ENCODE data around the gene HIF3A. TPM values are rescaled to one million over a fixed set of nuclear protein-coding genes. Genes with fewer than 3 reads are reported as not detected.

HIF3A gene
- total and polyA plus RNA-seq, 2 of the 4 experiments (the other 2 are of a cell fraction): 0.02 TPM; not detected in 1

- no peak overlapping the region for H3K23ac ChIP-seq (ENCODE audit: low read depth, low read length)
- H3K56ac ChIP-seq (ENCODE audit: extremely low read depth, insufficient read depth, low read length): no peak overlapping the region
- no TSS peak for BruUV-seq (replicated peaks)
- no peak overlapping the region for H2AK5ac ChIP-seq (ENCODE audit: low read depth, low read length)
- dilution Hi-C loops (cut with HindIII; ENCODE audit: low sequenced_read_pairs, unreplicated experiment) (no loop called here), in situ Hi-C loops (cut with MboI; ENCODE audit: low sequenced_read_pairs) (no loop called here), intact Hi-C loops (cut with micrococcal nuclease) (no loop called here)
- H3K4me2 ChIP-seq (ENCODE audit: low read depth, low read length): no peak overlapping the region
- no peaks in the 10 kb centered on the region for H3K36me3 ChIP-seq (ENCODE audit: control insufficient read depth, insufficient read depth, low read length)
- no peak overlapping the region for H2AFZ ChIP-seq (replicated peaks; ENCODE audit: low read length, poor library complexity)
- ChIA-PET POLR2A (ENCODE audit: unreplicated experiment) (no interaction called here), CTCF (no interaction called here)
- 9% methylated on average over 6 of the region's 19 CpGs; no CpG with 5 or more reads in 1 of the 2 experiments for WGBS, 2 experiments (ENCODE audit: extremely low coverage in 2 of 2, insufficient read length in 1 of 2)
- H2BK15ac ChIP-seq (ENCODE audit: low read depth, low read length): no peak overlapping the region
- H3K4ac ChIP-seq (ENCODE audit: low read depth, low read length): no peak overlapping the region
- H4K8ac ChIP-seq (ENCODE audit: low read depth in 2 of 2, low read length in 2 of 2): no peak overlapping the region
- peak overlapping the region; percentile 9 for H2AK9ac ChIP-seq (replicated peaks; ENCODE audit: low read depth, low read length, poor library complexity)
- peaks cover 6% of the 10 kb centered on the region for H3K9me3 ChIP-seq (ENCODE audit: control insufficient read depth, insufficient read depth, low read length)
- no peaks in the 10 kb centered on the region for H3K79me1 ChIP-seq (ENCODE audit: low read depth in 1 of 2, low read length in 2 of 2)
- no peak overlapping the region for H3K9ac ChIP-seq (ENCODE audit: low read depth, low read length)
- H3K4me3 ChIP-seq (ENCODE audit: insufficient read depth, low read depth, low read length): no peak overlapping the region
- H2BK20ac ChIP-seq (ENCODE audit: low read depth, low read length): no peak overlapping the region
- ATAC-seq (ENCODE audit: low read depth): no peak
- no peak overlapping the region for H4K91ac ChIP-seq (ENCODE audit: insufficient read depth, low read depth, low read length)
- H3K9me1 ChIP-seq (ENCODE audit: insufficient read depth, low read length): no peaks in the 10 kb centered on the region
- H4K5ac ChIP-seq (ENCODE audit: low read depth, low read length): no peak overlapping the region
- H3K4me1 ChIP-seq (ENCODE audit: control insufficient read depth, insufficient read depth, low read length): peaks cover 6% of the 10 kb centered on the region; the same call in 1 of the 2 replicates
- H3K27ac ChIP-seq (ENCODE audit: insufficient read depth, low read length): no peak overlapping the region
- H2BK5ac ChIP-seq (ENCODE audit: low read depth, low read length, poor library complexity, severe bottlenecking): no peak overlapping the region
- no peak for DNase-seq
- H3K27me3 ChIP-seq (ENCODE audit: control insufficient read depth, insufficient read depth, low read length): peaks cover 53% of the 10 kb centered on the region
- H3K14ac ChIP-seq (replicated peaks; ENCODE audit: low read depth, low read length): no peak overlapping the region
- no peak for TF ChIP-seq BHLHE40 (IDR thresholded peaks at IDR 0.05; ENCODE audit: low read depth, low read length)
- no peaks in the 10 kb centered on the region for H4K20me1 ChIP-seq (ENCODE audit: insufficient read depth, low read length)
- no peak overlapping the region for H3K18ac ChIP-seq (ENCODE audit: low read depth, low read length)
- no peak overlapping the region for H2BK120ac ChIP-seq (ENCODE audit: low read depth, low read length)
These were observed 1.0 kb downstream of the HIF3A start for GRCh38 chr19:46297700-46298478.
